Left ventricle myocardium superior (tissue), 1 donor: ENCODE data around the gene ZMIZ1. TPM values are rescaled to one million over a fixed set of nuclear protein-coding genes. Genes with fewer than 3 reads are reported as not detected.

ENCODE experiments used
- ATAC-seq: fragments of 200-7000 bp; cut with Tn5 transposase; one replicate; pipeline ENCODE4 v1.9.1; 2020; ENCODE audit warnings: mild to moderate bottlenecking, moderate library complexity
- DNase-seq: peaks from one replicate; pipeline ENCODE4 v3.0.0-alpha.2; 2020
- intact Hi-C: fragments of 100-400 bp; cut with micrococcal nuclease; formaldehyde crosslinking; loops from one replicate; pipeline ENCODE4 v1.11.0; 2022
- total RNA-seq: library from RNA; stranded (reverse); fragmentation: NEBNext Ultra II Directional; extraction: Animal tissue kit (Norgen Biotek cat#: 25700); gene quantifications from one replicate; pipeline ENCODE4 v1.2.1, GENCODE V29; 2021
- donor health status: DM: no; HTN: yes; CAD: no; lungs with severe emphysema.

ZMIZ1 gene
- total RNA-seq, 1 donor from 2014 or later = 49.5 TPM

DNA sequence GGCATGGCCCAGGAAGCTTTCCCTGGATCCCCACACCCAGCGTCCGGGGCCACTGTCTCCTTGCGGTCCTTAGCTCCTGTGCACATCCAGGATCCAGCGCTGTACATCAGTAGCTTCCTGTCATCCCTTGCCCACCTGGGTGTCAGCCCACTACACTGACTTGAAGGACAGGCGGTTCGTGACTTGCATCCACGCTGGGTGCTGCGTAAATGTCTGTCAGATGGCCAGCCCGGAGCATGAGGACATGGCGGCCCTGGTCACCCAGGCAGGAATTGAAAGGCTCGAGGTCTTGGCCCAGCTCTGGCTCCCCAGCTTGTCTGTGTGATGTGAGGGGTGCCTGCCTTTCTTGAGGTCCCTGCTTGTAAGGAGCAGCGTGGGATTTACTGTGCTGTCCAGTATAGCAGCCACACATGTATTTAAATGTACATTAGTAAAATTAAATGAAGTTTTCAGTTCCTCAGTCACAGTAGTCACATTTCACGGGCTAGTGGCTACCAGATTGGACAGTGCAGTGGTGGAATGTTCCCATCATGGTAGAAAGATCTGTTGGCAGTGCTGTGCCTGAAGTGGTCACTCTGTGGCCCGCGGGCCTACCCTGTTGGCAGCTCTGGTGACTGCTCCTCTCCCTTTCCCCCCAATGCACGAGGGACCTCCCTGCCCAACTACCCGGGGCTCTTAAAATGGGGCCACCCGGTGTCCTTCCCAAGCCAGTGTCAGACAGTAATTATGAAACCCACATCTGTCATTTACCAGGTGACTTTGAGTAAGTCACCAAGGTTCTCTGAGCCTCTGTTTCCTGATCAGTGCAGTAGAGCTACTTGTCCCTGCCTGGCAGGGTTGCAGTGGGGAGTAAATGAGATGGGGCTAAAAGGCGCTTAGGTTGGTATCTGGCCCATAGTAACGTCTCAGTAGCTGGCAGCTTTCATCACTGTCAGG lies 180.7 kb downstream of the ZMIZ1 start:
- intact Hi-C loops = no loop called here
- ATAC-seq (no peak), DNase-seq (no peak)

DNA sequence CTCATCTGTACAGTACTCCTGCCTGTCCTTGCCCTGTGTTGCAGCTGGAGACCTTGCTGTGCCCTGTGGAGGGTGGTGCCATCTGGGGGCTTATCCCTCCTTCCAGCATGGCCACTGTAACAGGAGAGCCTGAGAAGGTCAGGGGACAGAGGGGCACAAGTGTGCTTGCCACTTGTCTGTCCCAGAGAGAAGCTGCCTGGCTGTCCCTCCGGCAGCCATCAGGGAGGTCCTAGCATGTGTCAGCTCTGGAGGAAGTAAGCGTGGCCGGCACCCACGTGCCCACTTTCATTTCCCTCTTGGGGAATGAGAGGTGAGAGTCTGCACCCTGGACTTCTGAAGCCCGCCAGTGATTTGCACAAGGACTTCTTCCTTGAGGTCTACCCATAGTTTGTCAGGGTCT lies 181.5 kb downstream of the ZMIZ1 start:
- DNase-seq = peak; percentile 69
- intact Hi-C loops = no loop called here
- ATAC-seq = no peak

GRCh38 chr10:79252450-79252849 lies 183.7 kb downstream of the ZMIZ1 start:
- intact Hi-C loops = no loop called here
- DNase-seq = no peak
- ATAC-seq = no peak

- intact Hi-C loops = no loop called here
Measured at GRCh38 chr10:79252971-79253370, 184.2 kb downstream of the ZMIZ1 start.

DNA sequence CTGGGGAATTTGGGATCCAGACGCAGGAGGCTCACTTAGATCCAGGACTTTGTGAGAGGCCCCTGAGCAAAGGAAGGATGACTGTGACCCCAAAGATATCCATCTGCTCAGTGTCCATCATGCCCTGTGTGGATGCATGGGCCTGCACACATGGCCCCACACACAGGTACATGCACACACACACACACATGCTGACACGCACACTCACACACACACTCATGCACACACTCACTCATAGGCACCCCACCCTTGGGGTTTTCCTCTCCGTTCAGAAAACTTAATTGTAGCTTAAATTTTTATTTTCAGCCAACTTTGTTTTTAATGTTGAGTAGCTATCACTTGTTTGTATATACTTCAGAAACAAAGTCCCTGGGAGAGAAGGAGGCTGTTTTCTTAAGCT lies 184.9 kb downstream of the ZMIZ1 start:
- intact Hi-C loops = no loop called here
- DNase-seq = no peak
- ATAC-seq = no peak

More at GRCh38 chr10:79252971-79253370, 184.2 kb downstream of the ZMIZ1 start:
- DNase-seq = no peak
- no peak for ATAC-seq

DNA sequence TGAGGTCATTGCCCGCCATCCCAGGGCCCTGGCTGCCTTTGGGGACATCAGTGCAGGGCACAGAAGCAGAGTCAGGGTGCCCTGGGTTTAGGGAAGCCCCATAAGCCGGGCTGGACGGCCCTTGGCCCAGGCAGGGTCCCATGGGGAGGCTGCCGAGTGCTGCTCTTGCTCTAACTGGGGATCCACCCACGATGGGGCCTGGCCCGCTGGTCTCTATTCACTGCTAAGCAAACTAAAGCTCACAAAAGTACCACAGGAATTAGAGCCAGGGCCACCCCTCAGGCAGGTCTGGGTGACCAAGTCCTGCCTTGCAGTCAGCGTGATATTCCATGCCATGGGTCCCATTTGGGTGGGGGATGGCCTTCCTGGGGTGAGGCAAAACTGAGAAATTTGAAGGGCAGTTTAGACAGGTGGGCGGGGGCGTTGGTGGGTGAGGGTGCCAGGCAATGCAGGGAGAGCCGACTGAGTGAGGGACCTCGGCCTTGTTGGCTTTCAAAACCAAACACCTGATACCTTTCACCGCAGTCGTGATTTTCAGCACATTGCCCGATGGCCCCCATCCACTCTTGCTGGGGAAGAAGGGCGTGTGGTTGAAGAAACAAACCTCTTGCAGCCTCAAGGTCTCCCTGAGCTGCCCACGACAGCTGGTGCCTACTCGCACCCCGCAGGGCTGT lies 185.7 kb downstream of the ZMIZ1 start:
- no peak for ATAC-seq
- intact Hi-C loops = no loop called here
- peak; percentile 39 for DNase-seq

DNA sequence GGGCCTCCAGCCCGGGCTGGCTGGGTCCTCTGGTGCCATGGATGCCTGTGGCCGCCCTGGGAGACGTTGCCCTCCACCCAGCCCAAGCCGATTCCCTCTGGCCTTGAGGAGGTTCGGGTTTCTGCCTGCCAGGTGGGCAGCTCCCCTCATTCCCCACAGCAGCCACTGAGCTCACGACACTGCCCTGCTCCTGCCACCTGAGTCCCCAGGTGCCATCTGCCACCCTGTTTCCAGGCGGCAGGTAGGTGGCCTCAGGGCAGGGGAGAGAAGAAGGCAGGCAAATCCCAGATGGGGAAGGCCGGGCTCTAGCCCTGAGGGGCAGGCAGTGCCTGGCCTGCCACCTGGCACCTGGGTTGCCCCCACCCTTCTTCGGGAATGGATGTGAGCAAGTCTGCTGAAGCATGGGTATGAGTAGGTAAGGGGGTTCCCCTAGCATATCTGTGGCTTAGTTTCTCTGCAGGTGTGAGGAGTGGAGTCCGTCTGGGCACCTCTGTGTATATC lies 186.3 kb downstream of the ZMIZ1 start:
- ATAC-seq = no peak
- no peak for DNase-seq

DNA sequence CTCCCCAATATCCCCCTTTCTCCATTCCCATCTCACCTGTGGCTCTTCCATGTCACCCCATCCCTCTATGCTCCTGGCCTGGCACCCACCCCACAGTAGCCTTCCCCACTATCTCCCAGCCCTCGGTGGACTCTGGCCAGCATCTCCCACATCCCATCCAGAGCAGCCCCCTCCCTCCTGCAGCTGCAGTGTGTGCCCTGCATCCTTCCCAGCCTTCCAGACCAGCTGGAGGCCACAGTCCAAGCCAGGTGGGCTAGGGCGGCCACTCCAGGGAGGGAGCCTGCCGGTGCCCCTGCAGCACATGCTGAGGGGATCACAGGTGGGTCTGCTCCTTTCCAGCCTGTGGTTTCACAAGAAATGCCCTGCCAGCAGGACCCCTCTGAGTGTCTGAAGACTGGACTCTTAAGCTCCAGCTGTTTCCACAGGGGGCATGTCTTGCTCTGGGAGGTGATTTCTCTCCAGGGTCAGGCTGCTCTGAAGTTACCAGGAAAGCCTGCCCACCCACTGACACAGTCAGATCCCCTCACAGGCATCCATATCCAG lies 187.6 kb downstream of the ZMIZ1 start:
- intact Hi-C loops = no loop called here
- ATAC-seq = no peak

More for the DNA sequence above, 186.3 kb downstream of the ZMIZ1 start:
- intact Hi-C loops = no loop called here

DNA sequence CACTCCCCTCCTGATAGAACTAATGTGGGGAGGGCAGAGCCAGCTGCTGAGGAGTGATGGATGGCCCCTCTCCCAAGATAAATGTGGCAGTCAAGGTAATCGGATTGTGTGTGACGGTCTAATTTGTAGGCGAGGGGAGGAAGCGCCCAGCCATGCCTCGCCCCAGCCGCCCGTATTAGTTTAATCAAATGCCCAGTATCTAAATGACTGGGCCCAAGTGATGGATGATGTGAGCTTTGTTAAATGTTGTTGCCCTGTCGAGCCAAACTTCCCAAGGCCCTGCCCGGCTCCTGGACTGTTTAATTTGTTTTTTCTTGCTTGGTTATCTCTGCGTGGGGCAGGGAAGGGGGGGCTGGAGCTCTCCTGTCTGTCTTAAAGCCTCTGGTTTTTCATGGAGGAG lies 190.1 kb downstream of the ZMIZ1 start:
- DNase-seq (no peak), ATAC-seq (no peak)
- intact Hi-C loops = no loop called here

More for the DNA sequence above, 187.6 kb downstream of the ZMIZ1 start:
- no peak for DNase-seq

GRCh38 chr10:79259834-79260233 lies 191.1 kb downstream of the ZMIZ1 start:
- no peak for ATAC-seq
- intact Hi-C loops = no loop called here

GRCh38 chr10:79260811-79261740 lies 192.3 kb downstream of the ZMIZ1 start:
- ATAC-seq (peak; percentile 56), DNase-seq (peak; percentile 46)
- intact Hi-C loops = no loop called here

More at GRCh38 chr10:79259834-79260233, 191.1 kb downstream of the ZMIZ1 start:
- no peak for DNase-seq

DNA sequence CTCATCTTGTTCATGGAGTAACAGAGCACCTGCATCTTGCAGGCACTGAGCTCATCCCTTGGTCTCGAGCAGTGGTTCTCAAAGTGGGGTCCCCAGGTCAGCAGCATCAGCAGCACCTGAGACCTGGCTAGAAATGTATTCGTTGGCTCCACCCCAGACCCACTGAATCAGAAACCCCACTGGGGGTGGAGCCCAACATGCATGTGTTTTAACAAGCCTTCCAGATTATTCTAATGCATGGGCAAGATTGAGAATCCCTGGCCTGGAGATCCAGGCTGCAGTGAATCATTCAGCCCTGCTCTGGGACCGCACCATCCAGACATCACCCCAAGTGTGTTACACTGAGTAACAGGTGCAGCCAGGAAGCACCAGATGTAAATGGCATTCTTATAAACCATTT lies 193.4 kb downstream of the ZMIZ1 start:
- DNase-seq = no peak
- intact Hi-C loops = no loop called here
- no peak for ATAC-seq

GRCh38 chr10:79262959-79263746 lies 194.4 kb downstream of the ZMIZ1 start:
- intact Hi-C loops = no loop called here
- no peak for DNase-seq

DNA sequence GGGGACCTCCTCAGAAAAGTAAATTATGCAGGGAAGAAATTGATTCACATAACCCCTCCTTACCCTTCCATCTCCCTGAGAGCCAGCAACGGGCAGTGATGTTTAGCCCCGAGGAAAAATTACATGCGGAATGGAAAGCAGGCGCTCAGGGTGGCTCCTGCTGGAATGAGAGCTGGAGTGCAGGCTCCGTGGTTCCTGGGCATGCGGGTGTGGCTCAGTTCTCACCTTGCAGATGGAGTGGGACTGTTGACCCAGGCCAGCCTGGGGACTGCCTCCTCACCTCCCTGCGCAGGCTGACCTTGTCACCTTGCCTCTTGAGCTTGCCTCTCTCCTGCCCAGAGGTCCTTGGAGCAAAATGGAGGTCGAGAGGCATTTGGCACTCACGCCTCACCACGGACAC lies 195.2 kb downstream of the ZMIZ1 start:
- intact Hi-C loops = no loop called here
- ATAC-seq (no peak), DNase-seq (no peak)

More at GRCh38 chr10:79262959-79263746, 194.4 kb downstream of the ZMIZ1 start:
- no peak for ATAC-seq

GRCh38 chr10:79264942-79265341 lies 196.2 kb downstream of the ZMIZ1 start:
- DNase-seq (peak; percentile 63), ATAC-seq (peak; percentile 7)
- intact Hi-C loops = no loop called here

GRCh38 chr10:79266084-79266483 lies 197.3 kb downstream of the ZMIZ1 start:
- ATAC-seq (no peak), DNase-seq (peak; percentile 41)
- intact Hi-C loops = no loop called here

DNA sequence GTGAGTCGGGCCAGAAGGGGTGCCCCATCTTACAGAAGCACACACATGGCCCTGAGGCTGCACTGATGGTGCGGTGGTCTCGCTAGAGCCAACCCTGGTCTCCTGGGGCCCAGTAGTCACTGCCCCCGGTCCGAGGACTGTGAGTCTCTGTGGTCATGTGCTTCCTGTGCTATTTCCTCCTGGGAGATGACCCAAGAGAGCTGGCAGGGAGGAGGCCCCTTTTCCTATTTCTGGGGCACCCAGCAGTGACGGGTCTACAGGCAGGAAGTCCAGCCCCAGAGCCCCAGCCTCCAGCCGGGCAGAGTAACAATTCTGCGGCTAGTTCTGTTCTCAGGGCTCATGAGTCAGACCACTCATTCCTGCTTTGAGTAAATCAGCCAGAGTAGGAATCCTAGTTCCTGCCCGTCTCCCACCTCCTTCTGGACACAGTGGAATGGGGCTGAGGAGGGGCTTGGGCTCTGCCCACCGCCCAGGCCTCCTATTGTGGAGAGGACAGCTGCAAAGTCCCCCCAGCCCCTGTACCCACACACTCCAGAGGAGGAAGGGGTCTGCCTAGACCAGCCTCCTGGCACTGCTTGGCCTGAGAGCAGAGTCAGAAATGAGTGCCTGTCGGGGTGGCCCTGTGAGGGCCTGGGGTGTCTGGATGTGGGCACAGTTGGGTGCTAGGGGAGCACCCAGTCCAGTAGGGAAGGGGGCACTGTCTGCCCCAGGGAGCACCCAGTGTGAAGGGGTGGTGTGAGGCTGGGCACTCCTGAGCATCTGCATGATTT lies 198.0 kb downstream of the ZMIZ1 start:
- ATAC-seq (peak; percentile 60), DNase-seq (peak; percentile 69)
- intact Hi-C loops = no loop called here
